Kidney capillary endothelial cell (primary cell): ENCODE data around the gene FBLN2.

ENCODE experiments used
- DNase-seq: peaks from one replicate; pipeline ENCODE4 v3.0.0-alpha.2; 2018; ENCODE audit warnings: low spot score

The FBLN2 gene

GRCh38 chr3:13624671-13625125 lies 75.8 kb downstream of the FBLN2 start:
- DNase-seq, result no peak

- no peak for DNase-seq
Observed at GRCh38 chr3:13626396-13626795, 77.5 kb downstream of the FBLN2 start.

GRCh38 chr3:13626915-13627460 lies 78.1 kb downstream of the FBLN2 start:
- no peak for DNase-seq

- no peak for DNase-seq
Observed at GRCh38 chr3:13627681-13628080, 78.8 kb downstream of the FBLN2 start.

GRCh38 chr3:13628432-13628831 lies 79.5 kb downstream of the FBLN2 start:
- DNase-seq, result no peak

- DNase-seq, result no peak
Observed at GRCh38 chr3:13628841-13629551, 80.1 kb downstream of the FBLN2 start.

- DNase-seq, result no peak
Observed at GRCh38 chr3:13629644-13630043, 80.7 kb downstream of the FBLN2 start.

- no peak for DNase-seq
Observed at GRCh38 chr3:13631256-13631655, 82.3 kb downstream of the FBLN2 start.

- no peak for DNase-seq
Observed at GRCh38 chr3:13633176-13633575, 84.3 kb downstream of the FBLN2 start.

- DNase-seq, result no peak
Observed at GRCh38 chr3:13634151-13634550, 85.2 kb downstream of the FBLN2 start.

- no peak for DNase-seq
Observed at GRCh38 chr3:13634615-13635014, 85.7 kb downstream of the FBLN2 start.

GRCh38 chr3:13636186-13636585 lies 87.3 kb downstream of the FBLN2 start:
- DNase-seq, result no peak

GRCh38 chr3:13636874-13637273 lies 87.9 kb downstream of the FBLN2 start:
- no peak for DNase-seq

GRCh38 chr3:13637311-13637891 lies 88.5 kb downstream of the FBLN2 start:
- no peak for DNase-seq

- no peak for DNase-seq
Observed at GRCh38 chr3:13637953-13638352, 89.0 kb downstream of the FBLN2 start.

- DNase-seq, result no peak
Observed at GRCh38 chr3:13638927-13639326, 90.0 kb downstream of the FBLN2 start.

- no peak for DNase-seq
Observed at GRCh38 chr3:13642597-13642996, 93.7 kb downstream of the FBLN2 start.

- DNase-seq, result no peak
Observed at GRCh38 chr3:13644341-13645117, 95.6 kb downstream of the FBLN2 start.

GRCh38 chr3:13645801-13646637 lies 97.1 kb downstream of the FBLN2 start:
- DNase-seq, result no peak

- no peak for DNase-seq
Observed at GRCh38 chr3:13647298-13648059, 98.6 kb downstream of the FBLN2 start.
